K562 (cell line): ENCODE data around the gene CLCN2. TPM values are rescaled to one million over a fixed set of nuclear protein-coding genes. Genes with fewer than 3 reads are reported as not detected.

Experiments
- ATAC-seq: fragments of 200-7000 bp; cut with Tn5 transposase; 3 replicates; pipeline ENCODE4 v1.9.1; 2020; ENCODE audit warnings: moderate library complexity
- BruUV-seq: library from RNA; stranded (reverse); fragments of 400-500 nt; replicated peaks from 2 replicates; lab custom pipeline; 2021; lab: Mats Ljungman, UMichigan
- CTCF ChIA-PET: fragments of 300-600 bp; formaldehyde crosslinking; extraction: SDS; loops from one replicate; lab custom pipeline; 2021; ENCODE audit warnings: low intra/inter-chr PET ratio; lab: Yijun Ruan, JAX
- POLR2A ChIA-PET: fragments of 300-600, 350-650 bp; sonication (Branson Sonifier 250); formaldehyde crosslinking; extraction: SDS; loops from one replicate; lab custom pipeline; 2021; ENCODE audit warnings: antibody characterized with exemption, inconsistent platforms; lab: Yijun Ruan, JAX
- DNase-seq, 4 experiments: peaks; one replicate each; pipeline versions ENCODE4 v3.0.0 to v3.0.0-alpha.2; 2011 to 2018; ENCODE audit warnings: low spot score in 3 of 4, mixed read lengths in 3 of 4; ENCODE audit errors: extremely low read depth in 1 of 4
- FAIRE-seq: peaks from 2 replicates; lab custom pipeline; 2011; peaks lifted over from hg19 to GRCh38; lab: Jason Lieb, UNC
- H2AFZ ChIP-seq: 2 replicates; pipeline ENCODE4 v1.6.0; 2011; ENCODE audit warnings: low read depth, low read length, control low read depth, inconsistent platforms
- H3K27ac ChIP-seq: fragments of 200-600 bp; 3 replicates; pipeline ENCODE4 v1.8.0; 2011; ENCODE audit warnings: low read depth, mild to moderate bottlenecking, control low read depth, inconsistent platforms, low read length, moderate library complexity, mixed read lengths; ENCODE audit errors: extremely low read depth
- H3K27me3 ChIP-seq, 2 experiments: fragments of 300-600 bp in 1 of 2; 2 replicates in 1 of 2; 3 replicates in 1 of 2; pipeline versions ENCODE4 v1.6.0 to v1.8.0; 2011; ENCODE audit warnings: inconsistent platforms in 2 of 2, low read length in 2 of 2, mild to moderate bottlenecking in 1 of 2, mixed read lengths in 1 of 2, moderate library complexity in 1 of 2; ENCODE audit not compliant: control insufficient read depth in 2 of 2, insufficient read depth in 2 of 2
- H3K36me3 ChIP-seq: fragments of 300-600 bp; 3 replicates; pipeline ENCODE4 v1.8.0; 2011; ENCODE audit warnings: mild to moderate bottlenecking, low read length, inconsistent platforms; ENCODE audit not compliant: control insufficient read depth, insufficient read depth
- H3K4me1 ChIP-seq, 2 experiments: fragments of 200-600 bp in 1 of 2; replicated peaks in 1 of 2; 2 replicates in 1 of 2; 3 replicates in 1 of 2; pipeline versions ENCODE4 v1.5.1 to v1.8.0; 2011; ENCODE audit warnings: inconsistent platforms in 2 of 2, low read length in 2 of 2, mild to moderate bottlenecking in 1 of 2, mixed read lengths in 1 of 2, moderate library complexity in 1 of 2; ENCODE audit not compliant: control insufficient read depth in 2 of 2, insufficient read depth in 2 of 2
- H3K4me2 ChIP-seq: 2 replicates; pipeline ENCODE4 v1.6.1; 2011; ENCODE audit warnings: low read length, control low read depth, inconsistent platforms, mixed read lengths; ENCODE audit not compliant: insufficient read depth
- H3K4me3 ChIP-seq: fragments of 200-600 bp; sonication (generic), shearing (Covaris generic); 2 replicates; pipeline ENCODE4 v1.5.1; 2016; ENCODE audit warnings: control low read depth, inconsistent platforms
- H3K79me2 ChIP-seq: fragments of 200-600 bp; 3 replicates; pipeline ENCODE4 v1.8.0; 2011; ENCODE audit warnings: low read length, inconsistent platforms; ENCODE audit not compliant: control insufficient read depth, insufficient read depth
- H3K9ac ChIP-seq, 2 experiments: 2 replicates each; pipeline versions ENCODE4 v1.6.0 to v1.6.1; 2011; ENCODE audit warnings: low read depth in 2 of 2, low read length in 2 of 2, control low read depth in 1 of 2, inconsistent platforms in 1 of 2, mild to moderate bottlenecking in 1 of 2, mixed read lengths in 1 of 2; ENCODE audit not compliant: insufficient read depth in 1 of 2
- H3K9me1 ChIP-seq: one replicate; pipeline ENCODE4 v1.6.0; 2011; ENCODE audit warnings: inconsistent platforms, mild to moderate bottlenecking, low read length, moderate library complexity; ENCODE audit not compliant: control insufficient read depth, insufficient read depth
- H3K9me3 ChIP-seq: replicated peaks from 2 replicates; pipeline ENCODE4 v1.5.1; 2011; ENCODE audit warnings: low read depth, low read length, inconsistent platforms; ENCODE audit not compliant: control insufficient read depth, insufficient read depth
- H4K20me1 ChIP-seq: replicated peaks from 2 replicates; pipeline ENCODE4 v1.6.1; 2011; ENCODE audit warnings: low read length, inconsistent platforms, mixed read lengths; ENCODE audit not compliant: control insufficient read depth, insufficient read depth
- CEBPG ChIP-seq, 3 experiments: fragments of 200-800 bp in 1 of 3; sonication (Bioruptor generic) in 1 of 3; sonication (generic) in 1 of 3; formaldehyde crosslinking in 1 of 3; IDR thresholded peaks in 2 of 3; conservative IDR thresholded peaks in 1 of 3; 2 replicates each; pipeline versions ENCODE4 v1.6.1 to v1.8.0; 2016 to 2022; ENCODE audit warnings: missing compliant biosample characterization in 2 of 3, missing genetic modification characterization in 2 of 3, mild to moderate bottlenecking in 1 of 3, missing genetic modification reagents in 1 of 3
- ELF1 ChIP-seq: fragments of 200-800 bp; sonication (Bioruptor generic); IDR thresholded peaks from 2 replicates; pipeline ENCODE4 v1.6.1; 2016; ENCODE audit warnings: missing genetic modification characterization, missing compliant biosample characterization
- HNRNPL ChIP-seq: fragments of 200-400 bp; formaldehyde crosslinking; IDR thresholded peaks from 2 replicates; pipeline ENCODE4 v1.6.1; 2017; ENCODE audit warnings: low read depth, mild to moderate bottlenecking, low read length
- PCBP2 ChIP-seq: fragments of 200-400 bp; formaldehyde crosslinking; IDR thresholded peaks from 2 replicates; pipeline ENCODE4 v1.6.1; 2018; ENCODE audit warnings: low read length, low read depth, mild to moderate bottlenecking, moderate library complexity; ENCODE audit not compliant: poor library complexity, severe bottlenecking
- SRSF7 ChIP-seq: fragments of 200-400 bp; formaldehyde crosslinking; optimal IDR thresholded peaks from 2 replicates; pipeline ENCODE3; 2017; ENCODE audit warnings: mild to moderate bottlenecking, low read depth, low read length
- TRIM24 ChIP-seq, 2 experiments: fragments of 450-650 bp; IDR thresholded peaks; 2 replicates each; pipeline ENCODE4 v1.6.1; 2016
- XRCC3 ChIP-seq: fragments of 450-650 bp; IDR thresholded peaks from 2 replicates; pipeline ENCODE4 v1.6.1; 2017; ENCODE audit warnings: mild to moderate bottlenecking, moderate library complexity
- ZNF175 ChIP-seq: fragments of 200-800 bp; sonication (Bioruptor generic); IDR thresholded peaks from 2 replicates; pipeline ENCODE4 v1.6.1; 2016; ENCODE audit warnings: low read depth, mild to moderate bottlenecking, missing genetic modification characterization, missing compliant biosample characterization
- ZNF212 ChIP-seq: fragments of 450-650 bp; formaldehyde crosslinking; IDR thresholded peaks from 2 replicates; pipeline ENCODE4 v1.4.0; 2020; ENCODE audit warnings: mild to moderate bottlenecking
- ZNF644 ChIP-seq: fragments of 200-800 bp; sonication (Bioruptor generic); IDR thresholded peaks from 2 replicates; pipeline ENCODE4 v1.6.1; 2016; ENCODE audit warnings: low read depth, missing genetic modification characterization, missing compliant biosample characterization
- WGBS: fragments of 100-300 bp; shearing (Covaris generic); methylation state at CpG from one replicate; pipeline ENCODE4 v1.1.6; 2016; ENCODE audit warnings: low coverage, mixed read lengths; ENCODE audit not compliant: insufficient coverage; ENCODE audit errors: missing lambda C conversion rate; 5-methylcytosine and 5-hydroxymethylcytosine counted together
- in situ Hi-C: fragments of 300-500 bp; cut with MboI; formaldehyde crosslinking; loops from 4 replicates; pipeline ENCODE4 v1.15.0; 2018; ENCODE audit warnings: inconsistent platforms, mixed read lengths
- intact Hi-C: fragments of 100-400 bp; cut with micrococcal nuclease; formaldehyde crosslinking; loops from 2 replicates; pipeline ENCODE4 v1.14.2; 2022
- polyA plus RNA-seq, 8 experiments: library from polyadenylated mRNA; depleted of rRNA in 4 of 8; stranded (reverse) in 5 of 8; unstranded in 3 of 8; fragments of >200 nt; fragmentation: Nextera tagmentation in 2 of 8; fragmentation: Illumina TruSeq in 1 of 8; extraction: Ambion mirVana in 2 of 8; extraction: Trizol in 1 of 8; gene quantifications; 2 replicates each; pipeline versions ENCODE4 v1.2.1 to v1.2.3, GENCODE V29; 2011 to 2014; ENCODE audit warnings: inconsistent platforms in 1 of 8, missing spikeins in 1 of 8
- total RNA-seq, 7 experiments: library from RNA; depleted of rRNA in 6 of 7; stranded (reverse); fragments of >200 nt in 6 of 7; fragmentation: Illumina TruSeq in 2 of 7; extraction: Trizol in 2 of 7; gene quantifications; 2 replicates each; pipeline versions ENCODE4 v1.2.1 to v1.2.3, GENCODE V29; 2011 to 2021; ENCODE audit warnings: low replicate concordance in 1 of 7
- TF ChIP-seq, protein P1 (sequence below): fragments of 250-450 bp; sonication (Bioruptor Pico); IDR thresholded peaks from 2 replicates; pipeline ENCODE4 v1.8.0; 2022; ENCODE audit warnings: moderate library complexity, mild to moderate bottlenecking, inconsistent platforms
- TF ChIP-seq, protein P2 (sequence below): fragments of 250-450 bp; sonication (Bioruptor Pico); IDR thresholded peaks from 2 replicates; pipeline ENCODE4 v1.5.0; 2020; ENCODE audit warnings: mild to moderate bottlenecking

The CLCN2 gene
- total and polyA plus RNA-seq, 9 of the 15 experiments (the other 6 are each of a cell fraction or from before 2014, with no cell fraction given): 0.10 to 14.0 (median 6.9) TPM

DNA sequence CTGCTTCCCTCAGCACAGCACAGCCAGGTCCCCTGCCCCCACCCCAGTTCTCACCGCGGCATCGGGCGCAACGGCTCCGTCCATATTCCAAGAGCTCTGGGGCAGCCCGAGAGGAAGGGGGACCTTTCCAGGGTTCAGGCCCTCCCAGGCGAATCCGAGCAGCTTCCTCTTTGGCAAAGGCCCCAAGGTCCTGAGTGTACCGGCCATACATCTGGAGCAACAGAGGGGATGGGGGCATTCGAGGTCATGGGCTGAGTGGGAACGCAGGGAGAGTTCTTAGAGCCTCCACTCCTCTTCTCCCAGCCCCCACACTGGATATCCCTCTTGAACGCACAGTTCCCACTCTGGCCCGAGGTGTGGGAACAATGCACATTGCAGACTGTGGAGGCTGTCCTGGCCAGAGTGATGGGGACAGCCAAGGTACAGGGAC lies 2.5 kb downstream of the CLCN2 start:
- H3K9ac ChIP-seq: peak overlapping the region in 1 of 2 experiments; percentile 89; a peak in 2 of 4 replicates
- ATAC-seq (no peak), DNase-seq (no peak), FAIRE-seq (no peak)
- peaks cover 43% of the 10 kb centered on the region for H3K79me2 ChIP-seq
- peaks cover 21 to 70% of the 10 kb centered on the region in 2 experiments for H3K4me1 ChIP-seq
- TF ChIP-seq HNRNPL: no peak
- TF ChIP-seq XRCC3: no peak
- TF ChIP-seq, protein P1, sequence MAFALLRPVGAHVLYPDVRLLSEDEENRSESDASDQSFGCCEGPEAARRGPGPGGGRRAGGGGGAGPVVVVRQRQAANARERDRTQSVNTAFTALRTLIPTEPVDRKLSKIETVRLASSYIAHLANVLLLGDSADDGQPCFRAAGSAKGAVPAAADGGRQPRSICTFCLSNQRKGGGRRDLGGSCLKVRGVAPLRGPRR (CRISPR knock-in tag): no peak
- no peak for TF ChIP-seq SRSF7
- TF ChIP-seq ZNF175 (CRISPR knock-in tag): no peak
- no peak for TF ChIP-seq PCBP2
- TF ChIP-seq ZNF644 (tag): no peak
- TF ChIP-seq, protein P2, sequence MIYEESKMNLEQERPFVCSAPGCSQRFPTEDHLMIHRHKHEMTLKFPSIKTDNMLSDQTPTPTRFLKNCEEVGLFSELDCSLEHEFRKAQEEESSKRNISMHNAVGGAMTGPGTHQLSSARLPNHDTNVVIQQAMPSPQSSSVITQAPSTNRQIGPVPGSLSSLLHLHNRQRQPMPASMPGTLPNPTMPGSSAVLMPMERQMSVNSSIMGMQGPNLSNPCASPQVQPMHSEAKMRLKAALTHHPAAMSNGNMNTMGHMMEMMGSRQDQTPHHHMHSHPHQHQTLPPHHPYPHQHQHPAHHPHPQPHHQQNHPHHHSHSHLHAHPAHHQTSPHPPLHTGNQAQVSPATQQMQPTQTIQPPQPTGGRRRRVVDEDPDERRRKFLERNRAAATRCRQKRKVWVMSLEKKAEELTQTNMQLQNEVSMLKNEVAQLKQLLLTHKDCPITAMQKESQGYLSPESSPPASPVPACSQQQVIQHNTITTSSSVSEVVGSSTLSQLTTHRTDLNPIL (CRISPR knock-in tag): no peak
- TF ChIP-seq TRIM24 (IDR thresholded peaks at IDR 0.05): no peak
- TF ChIP-seq ZNF212 (CRISPR knock-in tag): no peak
- TF ChIP-seq ELF1 (tag): no peak
- no peak for TF ChIP-seq CEBPG (CRISPR knock-in tag; IDR thresholded peaks at IDR 0.05)
- no peak for TF ChIP-seq CEBPG (tag; conservative IDR thresholded peaks at IDR 0.05 in 1 of 2, IDR thresholded peaks at IDR 0.05 in 1 of 2)
- 79% methylated on average over 14 of the region's 14 CpGs for WGBS
- intact Hi-C loops (no loop called here), in situ Hi-C loops (no loop called here)
- no peak overlapping the region for H3K4me3 ChIP-seq
- CTCF ChIA-PET: no interaction called here
- no peaks in the 10 kb centered on the region for H3K9me3 ChIP-seq
- H3K9me1 ChIP-seq: peaks cover 5% of the 10 kb centered on the region
- BruUV-seq: no TSS peak
- H3K27ac ChIP-seq: no peak overlapping the region; the same call in 2 of the 3 replicates
- H3K4me2 ChIP-seq: no peak overlapping the region
- no peaks in the 10 kb centered on the region for H4K20me1 ChIP-seq
- H2AFZ ChIP-seq: no peak overlapping the region
- H3K27me3 ChIP-seq: no peaks in the 10 kb centered on the region
- H3K36me3 ChIP-seq: peaks cover 47% of the 10 kb centered on the region; the same call in 2 of the 3 replicates
- POLR2A ChIA-PET: interaction anchor here (1.0 to 1.7 kb wide), 2 partner anchors 11 to 12 kb away, joined by 3 to 9 read pairs; no protein-coding TSS in a partner anchor
